ENCODE measurements around the gene ASTN1. TPM values are rescaled to one million over a fixed set of nuclear protein-coding genes. Genes with fewer than 3 reads are reported as not detected.

Gene ASTN1
- total RNA-seq, 1 experiment from 2014 or later, result 0.05 TPM

- DNase-seq (ENCODE audit: low read depth, low spot score) (no peak), ATAC-seq (no peak)
- no TSS peak for BruUV-seq (replicated peaks)
- H3K27me3 ChIP-seq (ENCODE audit: control insufficient read depth, insufficient read depth, low read length), result no peaks in the 10 kb centered on the region
- no peaks in the 10 kb centered on the region for H3K9me3 ChIP-seq (ENCODE audit: control insufficient read depth, insufficient read depth, low read depth, low read length)
- POLR2A ChIA-PET, result no interaction called here
- CTCF ChIA-PET, result no interaction called here
- H3K27ac ChIP-seq (ENCODE audit: low read length), result no peak overlapping the region
- no peak for TF ChIP-seq REST (IDR thresholded peaks at IDR 0.05; ENCODE audit: insufficient read depth in 1 of 2, low read depth in 2 of 2, low read length in 1 of 2)
- TF ChIP-seq SIN3A (IDR thresholded peaks at IDR 0.05; ENCODE audit: borderline replicate concordance, insufficient read depth, low read depth, low read length), result no peak
- no peak for TF ChIP-seq TCF7L2 (IDR thresholded peaks at IDR 0.05; ENCODE audit: low read depth, low read length)
- TF ChIP-seq POLR2AphosphoS5 (IDR thresholded peaks at IDR 0.05; ENCODE audit: low read depth, low read length), result no peak
- no peak for TF ChIP-seq CTCF (IDR thresholded peaks at IDR 0.05)
- intact Hi-C loops (cut with micrococcal nuclease; ENCODE audit: unreplicated experiment) (no loop called here), in situ Hi-C loops (cut with HindIII; ENCODE audit: low pct_unique_long_range_greater_than_20kb, low sequenced_read_pairs) (no loop called here)
- H3K36me3 ChIP-seq (ENCODE audit: control insufficient read depth, insufficient read depth, low read length), result no peaks in the 10 kb centered on the region
- no peak overlapping the region for H3K4me3 ChIP-seq (ENCODE audit: low read depth in 2 of 2, low read length in 2 of 2)
- no peaks in the 10 kb centered on the region for H3K4me1 ChIP-seq (ENCODE audit: control insufficient read depth, insufficient read depth, low read length)
These were observed 239.3 kb downstream of the ASTN1 start for GRCh38 chr1:176925223-176925622.

- in situ Hi-C loops (cut with HindIII; ENCODE audit: low pct_unique_long_range_greater_than_20kb, low sequenced_read_pairs) (no loop called here), intact Hi-C loops (cut with micrococcal nuclease; ENCODE audit: unreplicated experiment) (no loop called here)
- no peak overlapping the region for H3K27ac ChIP-seq (ENCODE audit: low read length)
- H3K4me1 ChIP-seq (ENCODE audit: control insufficient read depth, insufficient read depth, low read length), result no peaks in the 10 kb centered on the region
- no peak for TF ChIP-seq TCF7L2 (IDR thresholded peaks at IDR 0.05; ENCODE audit: low read depth, low read length)
- no peak for TF ChIP-seq SIN3A (IDR thresholded peaks at IDR 0.05; ENCODE audit: borderline replicate concordance, insufficient read depth, low read depth, low read length)
- TF ChIP-seq POLR2AphosphoS5 (IDR thresholded peaks at IDR 0.05; ENCODE audit: low read depth, low read length), result no peak
- TF ChIP-seq REST (IDR thresholded peaks at IDR 0.05; ENCODE audit: insufficient read depth in 1 of 2, low read depth in 2 of 2, low read length in 1 of 2), result no peak
- no peak for TF ChIP-seq CTCF (IDR thresholded peaks at IDR 0.05)
- DNase-seq (ENCODE audit: low read depth, low spot score) (no peak), ATAC-seq (no peak)
- no peaks in the 10 kb centered on the region for H3K9me3 ChIP-seq (ENCODE audit: control insufficient read depth, insufficient read depth, low read depth, low read length)
- H3K4me3 ChIP-seq (ENCODE audit: low read depth in 2 of 2, low read length in 2 of 2), result no peak overlapping the region
- no peaks in the 10 kb centered on the region for H3K36me3 ChIP-seq (ENCODE audit: control insufficient read depth, insufficient read depth, low read length)
- POLR2A ChIA-PET, result no interaction called here
- CTCF ChIA-PET, result no interaction called here
- BruUV-seq (replicated peaks), result no TSS peak
- H3K27me3 ChIP-seq (ENCODE audit: control insufficient read depth, insufficient read depth, low read length), result no peaks in the 10 kb centered on the region
These were observed 241.2 kb downstream of the ASTN1 start for GRCh38 chr1:176923283-176923682.

Measured in Panc1 (cell line).